Psoas muscle (tissue), 8 donors: ENCODE data around the gene TSSC4. TPM values are rescaled to one million over a fixed set of nuclear protein-coding genes. Genes with fewer than 3 reads are reported as not detected.

Experiments
- ATAC-seq, 4 donors: fragments of 200-7000 bp; cut with Tn5 transposase; one replicate each; pipeline ENCODE4 v1.9.1; 2020; ENCODE audit warnings: moderate library complexity in 3 of 4, mild to moderate bottlenecking in 2 of 4
- DNase-seq, 2 donors: peaks; one replicate each; pipeline ENCODE4 v3.0.0-alpha.2; 2020
- H3K27ac ChIP-seq: fragments of 200-600 bp; one replicate; pipeline ENCODE4 v1.8.0; 2022
- H3K27me3 ChIP-seq, 3 donors: fragments of 200-600 bp in 1 of 3; one replicate each; pipeline versions ENCODE4 v1.6.1 to v1.8.0; 2013 to 2022; ENCODE audit warnings: low read length in 2 of 3, mild to moderate bottlenecking in 2 of 3, moderate library complexity in 1 of 3; ENCODE audit not compliant: insufficient read depth in 3 of 3
- H3K36me3 ChIP-seq, 2 donors: fragments of 200-600 bp in 1 of 2; one replicate each; pipeline versions ENCODE4 v1.6.1 to v1.8.0; 2013 to 2022; ENCODE audit warnings: low read depth in 1 of 2, mild to moderate bottlenecking in 1 of 2, moderate library complexity in 1 of 2; ENCODE audit not compliant: insufficient read depth in 1 of 2
- H3K4me1 ChIP-seq: fragments of 200-600 bp; one replicate; pipeline ENCODE4 v1.8.0; 2022
- H3K4me3 ChIP-seq: fragments of 200-600 bp; one replicate; pipeline ENCODE4 v1.8.0; 2022; ENCODE audit warnings: mild to moderate bottlenecking
- H3K9me3 ChIP-seq: fragments of 200-600 bp; one replicate; pipeline ENCODE4 v1.8.0; 2022
- WGBS, 3 donors: extraction: QIAGEN DNeasy Blood & Tissue Kit; methylation state at CpG; one replicate each; pipeline versions ENCODE4 v1.1.6 to v1.1.7; 2013; 5-methylcytosine and 5-hydroxymethylcytosine counted together
- intact Hi-C, 2 donors: fragments of 100-400 bp; cut with DNase I; formaldehyde crosslinking; loops; one replicate each; pipeline versions ENCODE4 v1.11.0 to v1.14.2; 2022
- polyA plus RNA-seq, 3 donors: library from polyadenylated mRNA; stranded (reverse); fragments of 200-250 nt; gene quantifications; one replicate each; pipeline ENCODE4 v1.2.3, GENCODE V29; 2013
- total RNA-seq, 4 donors: library from RNA; stranded (reverse); fragmentation: NEBNext Ultra II Directional in 2 of 4; extraction: Animal tissue kit (Norgen Biotek cat#: 25700) in 2 of 4; gene quantifications; one replicate each; pipeline versions ENCODE4 v1.2.1 to v1.2.4, GENCODE V29; 2021 to 2023
- TF ChIP-seq, protein P1 (sequence below): fragments of 200-600 bp; IDR thresholded peaks from one replicate; pipeline ENCODE4 v1.8.0; 2022; ENCODE audit warnings: antibody characterized with exemption
- donor health status: healthy with polysubstance abuse.
- donor health status: DM: no; HTN: no; CAD: no; lungs with moderate emphysema.
- donor health status: Bipolar disorder and iron deficiency.
- donor health status: healthy.
- donor health status: DM: yes; HTN: yes; CAD: no.
- donor health status: DM: no; HTN: no; CAD: no.
- donor health status: DM: no; HTN: no; CAD: no.
- donor health status: DM: yes; HTN: yes; CAD: no.

The TSSC4 gene
- total and polyA plus RNA-seq, 7 donors = 43.4 to 114 (median 65.5) TPM

DNA sequence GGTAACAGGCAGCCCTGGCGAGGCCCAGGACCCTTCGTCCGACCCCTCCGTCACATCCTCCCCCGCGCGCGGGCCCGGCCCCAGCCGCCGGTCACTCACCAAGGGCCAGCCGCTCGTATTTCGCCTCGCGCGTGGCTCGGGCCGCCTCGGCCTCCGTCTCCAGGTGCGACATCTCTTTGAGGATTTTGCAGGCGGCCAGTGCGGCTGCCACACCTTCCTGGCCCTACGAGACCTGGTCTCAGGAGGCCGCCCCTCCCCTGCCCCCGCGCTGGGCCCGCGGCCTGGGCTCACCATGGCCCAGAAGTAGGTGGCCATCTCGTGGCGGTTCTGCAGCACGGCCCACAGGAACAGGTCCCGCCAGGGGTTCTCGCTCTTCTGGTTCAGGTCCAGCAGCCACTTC is 14.1 kb downstream of the TSSC4 start:
- H3K9me3 ChIP-seq = no peaks in the 10 kb centered on the region
- no peak overlapping the region for H3K27ac ChIP-seq
- no peaks in the 10 kb centered on the region for H3K36me3 ChIP-seq
- 81 to 93% (median 87%) methylated on average over 35 of the region's 35 CpGs for WGBS, 3 donors
- TF ChIP-seq, protein P1, sequence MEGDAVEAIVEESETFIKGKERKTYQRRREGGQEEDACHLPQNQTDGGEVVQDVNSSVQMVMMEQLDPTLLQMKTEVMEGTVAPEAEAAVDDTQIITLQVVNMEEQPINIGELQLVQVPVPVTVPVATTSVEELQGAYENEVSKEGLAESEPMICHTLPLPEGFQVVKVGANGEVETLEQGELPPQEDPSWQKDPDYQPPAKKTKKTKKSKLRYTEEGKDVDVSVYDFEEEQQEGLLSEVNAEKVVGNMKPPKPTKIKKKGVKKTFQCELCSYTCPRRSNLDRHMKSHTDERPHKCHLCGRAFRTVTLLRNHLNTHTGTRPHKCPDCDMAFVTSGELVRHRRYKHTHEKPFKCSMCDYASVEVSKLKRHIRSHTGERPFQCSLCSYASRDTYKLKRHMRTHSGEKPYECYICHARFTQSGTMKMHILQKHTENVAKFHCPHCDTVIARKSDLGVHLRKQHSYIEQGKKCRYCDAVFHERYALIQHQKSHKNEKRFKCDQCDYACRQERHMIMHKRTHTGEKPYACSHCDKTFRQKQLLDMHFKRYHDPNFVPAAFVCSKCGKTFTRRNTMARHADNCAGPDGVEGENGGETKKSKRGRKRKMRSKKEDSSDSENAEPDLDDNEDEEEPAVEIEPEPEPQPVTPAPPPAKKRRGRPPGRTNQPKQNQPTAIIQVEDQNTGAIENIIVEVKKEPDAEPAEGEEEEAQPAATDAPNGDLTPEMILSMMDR = no peak
- DNase-seq (no peak), ATAC-seq (no peak)
- no peaks in the 10 kb centered on the region for H3K27me3 ChIP-seq
- no peaks in the 10 kb centered on the region for H3K4me1 ChIP-seq
- intact Hi-C loops = loop anchor here in 1 of 2 donors (10.0 kb wide), 1 partner anchor 250 kb away; the partner anchor contains the start of gene INS
- no peak overlapping the region for H3K4me3 ChIP-seq

DNA sequence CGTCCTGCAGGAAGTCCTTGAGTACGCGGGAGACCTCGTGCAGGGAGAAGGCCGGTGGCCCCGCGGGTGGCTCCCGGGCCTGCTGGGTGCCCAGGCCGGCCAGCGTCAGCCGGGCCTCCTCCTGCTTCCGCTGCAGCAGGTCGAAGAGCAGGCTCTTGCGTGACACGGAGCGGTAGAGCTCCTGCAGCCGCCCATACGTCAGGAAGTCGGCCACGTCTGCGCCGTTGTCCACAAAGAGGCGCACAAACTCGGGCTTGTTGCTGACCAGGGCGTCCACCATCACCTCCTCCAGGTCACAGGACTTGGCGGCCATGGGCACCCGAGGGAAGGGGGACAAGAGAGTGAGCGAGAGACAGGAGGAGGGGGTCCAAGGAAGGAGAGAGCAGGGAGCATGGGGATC is 14.6 kb downstream of the TSSC4 start:
- no peaks in the 10 kb centered on the region for H3K9me3 ChIP-seq
- H3K4me3 ChIP-seq = no peak overlapping the region
- 87 to 90% (median 88%) methylated on average over 27 to 28 of the region's 28 CpGs for WGBS, 3 donors
- no peak for ATAC-seq
- no peaks in the 10 kb centered on the region for H3K27me3 ChIP-seq
- DNase-seq = no peak
- TF ChIP-seq, protein P1 = no peak
- H3K27ac ChIP-seq = no peak overlapping the region
- H3K4me1 ChIP-seq = no peaks in the 10 kb centered on the region
- no peaks in the 10 kb centered on the region for H3K36me3 ChIP-seq
- intact Hi-C loops = loop anchor here in 1 of 2 donors (10.0 kb wide), 1 partner anchor 250 kb away; the partner anchor contains the start of gene INS

DNA sequence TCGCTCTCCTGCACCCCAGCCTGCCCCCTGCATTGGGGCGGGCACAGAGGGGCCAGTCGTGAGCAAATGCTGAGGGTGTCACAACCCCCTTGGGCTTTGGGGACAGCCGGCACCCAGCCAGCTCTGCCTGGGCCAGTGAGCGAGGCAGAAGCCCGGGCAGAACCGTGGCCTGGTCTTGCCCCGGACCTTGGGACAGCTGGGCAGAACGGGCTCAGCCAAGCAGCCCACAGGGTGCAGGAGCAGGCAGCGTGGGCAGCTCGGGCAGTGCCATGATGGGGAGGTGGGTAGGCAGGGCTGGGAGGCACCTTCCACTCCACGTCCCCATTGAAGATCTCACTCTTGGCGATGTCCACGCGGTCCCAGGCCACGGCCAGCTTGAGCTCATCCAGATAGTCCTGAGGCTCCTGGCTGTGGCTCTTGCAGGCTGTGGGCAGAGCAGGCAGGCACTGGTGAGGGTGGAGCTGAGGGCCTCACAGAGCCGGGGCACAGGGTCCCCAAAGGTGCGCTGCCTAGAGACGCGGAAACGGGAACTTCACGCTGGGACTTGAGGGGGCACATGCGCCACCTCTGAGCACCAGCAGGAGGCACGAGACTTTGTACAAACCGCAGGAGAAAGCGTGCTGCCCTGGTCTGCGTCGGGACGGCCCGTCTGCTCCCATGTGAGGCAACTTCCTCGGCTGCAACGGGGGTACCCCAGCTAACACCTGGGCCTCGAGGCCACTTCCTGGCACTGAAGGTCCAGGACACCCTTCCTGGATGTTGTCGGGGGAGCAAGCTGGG is 15.2 kb downstream of the TSSC4 start:
- no peak for DNase-seq
- 77 to 86% (median 81%) methylated on average over 34 of the region's 34 CpGs for WGBS, 3 donors
- intact Hi-C loops = loop anchor here in 1 of 2 donors (10.0 kb wide), 1 partner anchor 251 kb away; the partner anchor contains the start of gene INS
- H3K4me3 ChIP-seq = no peak overlapping the region
- no peaks in the 10 kb centered on the region for H3K36me3 ChIP-seq
- H3K27me3 ChIP-seq = no peaks in the 10 kb centered on the region
- H3K9me3 ChIP-seq = no peaks in the 10 kb centered on the region
- ATAC-seq = no peak
- TF ChIP-seq, protein P1 = no peak
- no peaks in the 10 kb centered on the region for H3K4me1 ChIP-seq
- H3K27ac ChIP-seq = no peak overlapping the region

DNA sequence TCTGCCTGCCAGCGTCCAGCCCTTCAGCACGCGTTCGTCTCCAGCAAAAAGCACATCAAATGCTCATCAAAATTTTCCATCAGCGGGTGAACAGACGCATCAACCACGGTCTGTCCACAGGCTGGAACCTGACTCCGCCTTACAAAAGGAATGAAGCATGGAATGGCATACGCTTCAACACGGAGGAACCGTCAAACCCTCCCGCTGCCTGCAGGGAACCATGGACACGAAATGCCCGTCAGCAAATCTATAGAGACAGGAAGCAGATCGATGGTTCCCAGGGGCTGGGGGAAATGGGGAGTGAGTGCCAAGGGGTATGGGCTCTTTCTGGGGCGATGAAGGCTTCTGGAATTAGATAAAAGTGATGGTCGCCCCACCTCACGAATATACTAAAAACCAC is 16.2 kb downstream of the TSSC4 start:
- TF ChIP-seq, protein P1 = no peak
- Histone ChIP-seq H3K4me3 (no peak overlapping the region), H3K4me1 (no peaks in the 10 kb centered on the region), H3K27me3 (no peaks in the 10 kb centered on the region), H3K9me3 (no peaks in the 10 kb centered on the region), H3K27ac (no peak overlapping the region), H3K36me3 (no peaks in the 10 kb centered on the region)
- WGBS, 3 donors = 68 to 73% (median 69%) methylated on average over 18 of the region's 18 CpGs
- no peak for ATAC-seq
- no peak for DNase-seq
- intact Hi-C loops = loop anchor here in 1 of 2 donors (10.0 kb wide), 1 partner anchor 252 kb away; the partner anchor contains the start of gene INS
